OCI-LY1 (cell line): Measurements from ENCODE around the gene CHMP1A.

ENCODE experiments used
- H2AFZ ChIP-seq: fragments of 200-600 bp; sonication (generic), shearing (Covaris generic); 2 replicates; pipeline ENCODE4 v1.6.0; 2014; ENCODE audit warnings: antibody characterized with exemption, mild to moderate bottlenecking, low read length
- H3F3A ChIP-seq: fragments of 200-600 bp; sonication (generic), shearing (Covaris generic); 2 replicates; pipeline ENCODE4 v1.6.0; 2014; ENCODE audit warnings: mild to moderate bottlenecking, antibody characterized with exemption, low read length, moderate library complexity; ENCODE audit not compliant: insufficient read depth
- H3K27ac ChIP-seq: fragments of 200-600 bp; sonication (generic); 2 replicates; pipeline ENCODE4 v1.5.1; 2014; ENCODE audit warnings: low read length, mixed run types, mild to moderate bottlenecking, low read depth; ENCODE audit not compliant: poor library complexity, severe bottlenecking
- H3K27me3 ChIP-seq: fragments of 200-600 bp; sonication (generic); 2 replicates; pipeline ENCODE4 v1.6.0; 2014; ENCODE audit warnings: antibody characterized with exemption, mild to moderate bottlenecking, low read length, moderate library complexity; ENCODE audit not compliant: insufficient read depth
- H3K36me3 ChIP-seq: fragments of 200-600 bp; sonication (generic); 2 replicates; pipeline ENCODE4 v1.6.1; 2014; ENCODE audit warnings: mild to moderate bottlenecking, antibody characterized with exemption, low read length, moderate library complexity, mixed read lengths; ENCODE audit not compliant: insufficient read depth
- H3K4me1 ChIP-seq: fragments of 200-600 bp; sonication (generic); 2 replicates; pipeline ENCODE4 v1.5.1; 2014; ENCODE audit warnings: mild to moderate bottlenecking, low read length, moderate library complexity; ENCODE audit not compliant: insufficient read depth, severe bottlenecking
- H3K4me2 ChIP-seq: fragments of 200-600 bp; sonication (generic), shearing (Covaris generic); 2 replicates; pipeline ENCODE4 v1.6.1; 2014; ENCODE audit warnings: low read length
- H3K4me3 ChIP-seq: fragments of 200-600 bp; sonication (generic); 2 replicates; pipeline ENCODE4 v1.5.1; 2014; ENCODE audit warnings: low read length, low read depth, mild to moderate bottlenecking, mixed read lengths; ENCODE audit not compliant: poor library complexity, severe bottlenecking
- H3K79me2 ChIP-seq: fragments of 200-600 bp; shearing (Covaris generic); 2 replicates; pipeline ENCODE4 v1.6.1; 2016; ENCODE audit warnings: mixed run types, low read length, mixed read lengths; ENCODE audit not compliant: insufficient read depth
- H3K9ac ChIP-seq: fragments of 200-600 bp; sonication (generic), shearing (Covaris generic); 2 replicates; pipeline ENCODE4 v1.6.1; 2014; ENCODE audit warnings: mild to moderate bottlenecking, low read length, mixed read lengths
- H3K9me2 ChIP-seq: fragments of 200-600 bp; sonication (generic), shearing (Covaris generic); 2 replicates; pipeline ENCODE4 v1.6.1; 2014; ENCODE audit warnings: low read depth, mild to moderate bottlenecking, low read length, mixed read lengths
- H3K9me3 ChIP-seq: fragments of 200-600 bp; shearing (Covaris generic); 2 replicates; pipeline ENCODE4 v1.6.1; 2014; ENCODE audit warnings: low read length, mixed read lengths
- H4K20me1 ChIP-seq: fragments of 200-600 bp; sonication (generic), shearing (Covaris generic); 2 replicates; pipeline ENCODE4 v1.6.0; 2016; ENCODE audit warnings: mild to moderate bottlenecking, low read length; ENCODE audit not compliant: insufficient read depth
- EZH2 ChIP-seq: fragments of 200-600 bp; sonication (generic), shearing (Covaris generic); IDR thresholded peaks from 2 replicates; pipeline ENCODE4 v1.8.0; 2017; ENCODE audit warnings: borderline replicate concordance, mixed run types, mild to moderate bottlenecking, antibody characterized with exemption, low read length, moderate library complexity, mixed read lengths
- TF ChIP-seq, protein P1 (sequence below): fragments of 200-600 bp; sonication (generic), shearing (Covaris generic); IDR thresholded peaks from 2 replicates; pipeline ENCODE4 v1.5.1; 2017; ENCODE audit warnings: mild to moderate bottlenecking, antibody characterized with exemption, low read length, moderate library complexity, mixed read lengths

Gene CHMP1A

DNA sequence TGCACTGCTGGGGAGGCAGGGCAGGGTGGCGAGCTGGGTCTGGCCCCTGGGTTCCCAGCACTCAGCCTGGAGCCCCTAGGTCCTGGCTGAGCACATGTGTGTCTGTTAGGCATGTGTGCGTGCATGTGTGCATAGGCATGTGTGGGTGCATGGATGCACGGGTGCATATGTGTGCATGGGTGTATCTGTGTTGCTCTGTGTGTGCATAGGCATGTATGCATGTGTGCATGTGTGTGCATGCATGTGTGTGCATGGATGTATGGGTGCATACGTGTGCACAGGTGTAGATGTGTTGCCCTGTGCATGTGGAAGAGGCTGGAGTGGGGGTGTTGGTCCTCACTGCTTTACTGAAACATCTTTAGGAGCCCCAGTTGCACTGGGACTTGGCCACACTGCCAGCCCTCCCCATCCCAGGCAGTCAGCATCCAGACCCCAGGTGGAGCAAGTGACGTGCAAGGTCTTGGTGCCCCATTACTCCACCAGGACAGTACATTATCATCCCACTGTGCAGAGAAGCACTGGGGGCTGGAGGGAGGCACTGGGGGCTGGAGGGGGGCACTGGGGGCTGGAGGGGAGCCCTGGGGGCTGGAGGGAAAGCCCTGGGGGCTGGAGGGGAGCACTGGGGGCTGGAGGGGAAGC is 54.4 kb downstream of the CHMP1A start:
- TF ChIP-seq, protein P1, sequence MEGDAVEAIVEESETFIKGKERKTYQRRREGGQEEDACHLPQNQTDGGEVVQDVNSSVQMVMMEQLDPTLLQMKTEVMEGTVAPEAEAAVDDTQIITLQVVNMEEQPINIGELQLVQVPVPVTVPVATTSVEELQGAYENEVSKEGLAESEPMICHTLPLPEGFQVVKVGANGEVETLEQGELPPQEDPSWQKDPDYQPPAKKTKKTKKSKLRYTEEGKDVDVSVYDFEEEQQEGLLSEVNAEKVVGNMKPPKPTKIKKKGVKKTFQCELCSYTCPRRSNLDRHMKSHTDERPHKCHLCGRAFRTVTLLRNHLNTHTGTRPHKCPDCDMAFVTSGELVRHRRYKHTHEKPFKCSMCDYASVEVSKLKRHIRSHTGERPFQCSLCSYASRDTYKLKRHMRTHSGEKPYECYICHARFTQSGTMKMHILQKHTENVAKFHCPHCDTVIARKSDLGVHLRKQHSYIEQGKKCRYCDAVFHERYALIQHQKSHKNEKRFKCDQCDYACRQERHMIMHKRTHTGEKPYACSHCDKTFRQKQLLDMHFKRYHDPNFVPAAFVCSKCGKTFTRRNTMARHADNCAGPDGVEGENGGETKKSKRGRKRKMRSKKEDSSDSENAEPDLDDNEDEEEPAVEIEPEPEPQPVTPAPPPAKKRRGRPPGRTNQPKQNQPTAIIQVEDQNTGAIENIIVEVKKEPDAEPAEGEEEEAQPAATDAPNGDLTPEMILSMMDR = no peak
- TF ChIP-seq EZH2 = no peak
- Histone ChIP-seq H2AFZ (no peak overlapping the region), H3K27ac (no peak overlapping the region), H3K9me2 (no peaks in the 10 kb centered on the region), H3K4me2 (no peak overlapping the region), H3K27me3 (peaks cover 1% of the 10 kb centered on the region), H3K79me2 (no peaks in the 10 kb centered on the region), H3K36me3 (no peaks in the 10 kb centered on the region), H3K4me3 (no peak overlapping the region), H3K4me1 (peaks cover 9% of the 10 kb centered on the region), H3K9ac (no peak overlapping the region), H3F3A (no peaks in the 10 kb centered on the region), H4K20me1 (no peaks in the 10 kb centered on the region), H3K9me3 (no peaks in the 10 kb centered on the region)

- Histone ChIP-seq H2AFZ (no peak overlapping the region), H3K4me3 (no peak overlapping the region)
Measured at GRCh38 chr16:89602273-89602951, 55.1 kb downstream of the CHMP1A start.

DNA sequence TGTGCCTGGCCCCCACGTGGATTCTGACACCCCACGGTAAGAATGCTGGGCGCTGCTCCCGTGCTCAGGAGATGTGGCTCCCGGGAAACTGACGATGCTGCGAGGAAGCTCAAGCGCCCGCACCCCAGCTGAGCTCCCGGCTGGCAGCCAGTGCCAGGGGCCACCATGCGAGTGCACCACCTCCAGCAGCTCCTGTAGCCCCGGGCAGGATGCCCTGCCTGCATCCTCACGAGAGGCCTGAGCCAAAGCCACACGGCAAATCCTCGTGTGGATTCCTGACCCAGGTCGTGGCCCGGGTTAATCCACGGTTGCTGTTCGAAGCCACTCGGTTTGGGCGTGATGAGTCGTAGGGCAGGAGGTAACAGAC is 55.6 kb downstream of the CHMP1A start:
- Histone ChIP-seq H3K9ac (no peak overlapping the region), H3F3A (no peaks in the 10 kb centered on the region), H3K36me3 (no peaks in the 10 kb centered on the region), H3K9me3 (no peaks in the 10 kb centered on the region), H3K27ac (no peak overlapping the region), H3K4me2 (no peak overlapping the region), H3K79me2 (no peaks in the 10 kb centered on the region), H3K27me3 (no peaks in the 10 kb centered on the region; the same call in none of the 2 replicates), H3K4me3 (no peak overlapping the region), H2AFZ (no peak overlapping the region), H4K20me1 (no peaks in the 10 kb centered on the region), H3K4me1 (no peaks in the 10 kb centered on the region), H3K9me2 (no peaks in the 10 kb centered on the region)
- no peak for TF ChIP-seq EZH2
- TF ChIP-seq, protein P1 = no peak

More at GRCh38 chr16:89602273-89602951, 55.1 kb downstream of the CHMP1A start:
- H4K20me1 ChIP-seq = no peaks in the 10 kb centered on the region
- no peaks in the 10 kb centered on the region for H3K9me3 ChIP-seq
- H3K4me2 ChIP-seq = no peak overlapping the region
- no peaks in the 10 kb centered on the region; the same call in none of the 2 replicates for H3K27me3 ChIP-seq
- H3K9ac ChIP-seq = no peak overlapping the region
- TF ChIP-seq, protein P1 = no peak
- TF ChIP-seq EZH2 = no peak
- H3K36me3 ChIP-seq = no peaks in the 10 kb centered on the region
- H3K27ac ChIP-seq = no peak overlapping the region
- H3K4me1 ChIP-seq = peaks cover 2% of the 10 kb centered on the region
- no peaks in the 10 kb centered on the region for H3K79me2 ChIP-seq
- H3K9me2 ChIP-seq = no peaks in the 10 kb centered on the region
- no peaks in the 10 kb centered on the region for H3F3A ChIP-seq
